Loucy (cell line): ENCODE results near the gene CPD.
A peak's percentile ranks its signal among the peaks of the same experiment; 100 is the strongest.

Source experiments
- H2AFZ ChIP-seq: fragments of 200-600 bp; sonication (generic); 2 replicates; pipeline ENCODE4 v1.6.0; 2016; ENCODE audit warnings: antibody characterized with exemption, mild to moderate bottlenecking, low read length, moderate library complexity
- H3F3A ChIP-seq: fragments of 200-600 bp; 2 replicates; pipeline ENCODE4 v1.6.0; 2016; ENCODE audit warnings: antibody characterized with exemption, low read depth, mild to moderate bottlenecking
- H3K27me3 ChIP-seq: fragments of 200-600 bp; sonication (generic); 2 replicates; pipeline ENCODE4 v1.6.1; 2014; ENCODE audit warnings: low read length, mild to moderate bottlenecking; ENCODE audit not compliant: insufficient read depth, poor library complexity, severe bottlenecking
- H3K36me3 ChIP-seq: fragments of 200-600 bp; sonication (generic); 2 replicates; pipeline ENCODE4 v1.6.1; 2016; ENCODE audit warnings: low read length; ENCODE audit not compliant: insufficient read depth
- H3K4me1 ChIP-seq: fragments of 200-600 bp; sonication (generic); 2 replicates; pipeline ENCODE4 v1.5.1; 2014; ENCODE audit warnings: low read length, mild to moderate bottlenecking; ENCODE audit not compliant: insufficient read depth, poor library complexity, severe bottlenecking
- H3K4me2 ChIP-seq: fragments of 200-600 bp; sonication (generic); 2 replicates; pipeline ENCODE4 v1.6.0; 2014; ENCODE audit warnings: antibody characterized with exemption, low read length, low read depth, mild to moderate bottlenecking; ENCODE audit not compliant: poor library complexity, severe bottlenecking
- H3K4me3 ChIP-seq: fragments of 200-600 bp; sonication (generic); 2 replicates; pipeline ENCODE4 v1.5.1; 2014; ENCODE audit warnings: low read length, mild to moderate bottlenecking, mixed read lengths; ENCODE audit not compliant: poor library complexity, severe bottlenecking
- H3K79me2 ChIP-seq: fragments of 200-600 bp; sonication (generic); 2 replicates; pipeline ENCODE4 v1.6.1; 2014; ENCODE audit warnings: low read length; ENCODE audit not compliant: insufficient read depth
- H3K9ac ChIP-seq: fragments of 200-600 bp; sonication (generic); 2 replicates; pipeline ENCODE4 v1.6.0; 2014; ENCODE audit warnings: mild to moderate bottlenecking, low read depth, low read length, moderate library complexity; ENCODE audit not compliant: poor library complexity, severe bottlenecking
- H3K9me2 ChIP-seq: fragments of 200-600 bp; sonication (generic); replicated peaks from 2 replicates; pipeline ENCODE4 v1.6.1; 2016; ENCODE audit warnings: low read depth, low read length, mixed read lengths
- H3K9me3 ChIP-seq: fragments of 200-600 bp; sonication (generic); 2 replicates; pipeline ENCODE4 v1.6.1; 2014; ENCODE audit warnings: mild to moderate bottlenecking, antibody characterized with exemption, low read length, low read depth; ENCODE audit not compliant: insufficient read depth
- H4K20me1 ChIP-seq: fragments of 200-600 bp; sonication (generic); 2 replicates; pipeline ENCODE4 v1.6.0; 2014; ENCODE audit warnings: antibody characterized with exemption, low read length, mild to moderate bottlenecking; ENCODE audit not compliant: insufficient read depth, poor library complexity, severe bottlenecking
- CTCF ChIP-seq: fragments of 200-600 bp; sonication (generic); conservative IDR thresholded peaks from 2 replicates; pipeline ENCODE4 v1.5.1; 2014; ENCODE audit warnings: mild to moderate bottlenecking, antibody characterized with exemption, low read length
- EZH2phosphoT487 ChIP-seq: fragments of 200-600 bp; IDR thresholded peaks from 2 replicates; pipeline ENCODE4 v1.6.1; 2018; ENCODE audit warnings: antibody characterized with exemption, mild to moderate bottlenecking, moderate library complexity, borderline replicate concordance

CPD gene

GRCh38 chr17:30343796-30344195 is 34.9 kb upstream of the CPD start:
- Histone ChIP-seq H3K9me3 (no peaks in the 10 kb centered on the region), H3K4me1 (no peaks in the 10 kb centered on the region), H3K4me2 (no peak overlapping the region), H2AFZ (0 out of 2 replicates have a peak overlapping the region, but pooled peaks have one; percentile 62), H3K4me3 (no peak overlapping the region), H4K20me1 (no peaks in the 10 kb centered on the region), H3K36me3 (no peaks in the 10 kb centered on the region), H3K79me2 (no peaks in the 10 kb centered on the region), H3F3A (no peaks in the 10 kb centered on the region), H3K27me3 (no peaks in the 10 kb centered on the region), H3K9ac (no peak overlapping the region), H3K9me2 (no peaks in the 10 kb centered on the region)
- no peak for TF ChIP-seq EZH2phosphoT487
- no peak for TF ChIP-seq CTCF

GRCh38 chr17:30344283-30345088 is 34.2 kb upstream of the CPD start:
- Histone ChIP-seq H3K79me2 (no peaks in the 10 kb centered on the region), H3K9me3 (no peaks in the 10 kb centered on the region), H3K27me3 (no peaks in the 10 kb centered on the region), H2AFZ (peak overlapping the region; percentile 62), H4K20me1 (no peaks in the 10 kb centered on the region), H3K4me3 (no peak overlapping the region), H3K9ac (no peak overlapping the region), H3K9me2 (no peaks in the 10 kb centered on the region), H3K36me3 (no peaks in the 10 kb centered on the region), H3K4me1 (no peaks in the 10 kb centered on the region), H3F3A (no peaks in the 10 kb centered on the region), H3K4me2 (no peak overlapping the region)
- no peak for TF ChIP-seq EZH2phosphoT487
- no peak for TF ChIP-seq CTCF

GRCh38 chr17:30345089-30345433 is 33.7 kb upstream of the CPD start:
- TF ChIP-seq EZH2phosphoT487: no peak
- no peak for TF ChIP-seq CTCF
- Histone ChIP-seq H3K4me2 (no peak overlapping the region), H3K9me3 (no peaks in the 10 kb centered on the region), H3K27me3 (no peaks in the 10 kb centered on the region), H4K20me1 (no peaks in the 10 kb centered on the region), H3K9ac (no peak overlapping the region), H3K9me2 (no peaks in the 10 kb centered on the region), H3K4me3 (no peak overlapping the region), H2AFZ (peak overlapping the region; percentile 62), H3F3A (no peaks in the 10 kb centered on the region), H3K4me1 (no peaks in the 10 kb centered on the region), H3K79me2 (no peaks in the 10 kb centered on the region), H3K36me3 (no peaks in the 10 kb centered on the region)
